B cell (primary cell): ENCODE measurements around the gene NBEA. TPM values are rescaled to one million over a fixed set of nuclear protein-coding genes. Genes with fewer than 3 reads are reported as not detected.

ENCODE experiments used
- ATAC-seq: fragments of 200-7000 bp; cut with Tn5 transposase; one replicate; pipeline ENCODE4 v1.10.0; 2021; ENCODE audit warnings: low read depth, mild to moderate bottlenecking, moderate number of reproducible peaks, moderate library complexity
- CTCF ChIA-PET: fragments of 350-600 bp; sonication (Branson Sonifier 250); formaldehyde crosslinking; loops from one replicate; lab custom pipeline; 2021; ENCODE audit warnings: antibody characterized with exemption, inconsistent platforms; lab: Charles Lee
- POLR2A ChIA-PET: fragments of 350-600 bp; sonication (Branson Sonifier 250); formaldehyde crosslinking; loops from one replicate; lab custom pipeline; 2021; ENCODE audit warnings: antibody characterized with exemption; lab: Charles Lee
- DNase-seq: peaks from one replicate; pipeline ENCODE4 v3.0.0; 2013
- H2AFZ ChIP-seq: 2 replicates; pipeline ENCODE4 v1.6.1; 2012; ENCODE audit warnings: mild to moderate bottlenecking, low read depth, low read length; ENCODE audit not compliant: insufficient read depth, poor library complexity, severe bottlenecking
- H3K27ac ChIP-seq, 2 donors: 1 replicate in 1 of 2; 2 replicates in 1 of 2; pipeline ENCODE4 v1.5.1; 2012 to 2013; ENCODE audit warnings: low read length in 2 of 2, mild to moderate bottlenecking in 2 of 2, moderate library complexity in 1 of 2
- H3K27me3 ChIP-seq, 4 experiments: fragments of 200-600 bp in 1 of 4; sonication (generic) in 1 of 4; replicated peaks in 1 of 4; 1 replicate in 2 of 4; 2 replicates in 2 of 4; pipeline versions ENCODE4 v1.6.1 to v1.7.0; 2013 to 2016; ENCODE audit warnings: low read length in 3 of 4, mild to moderate bottlenecking in 2 of 4, mixed read lengths in 1 of 4, moderate library complexity in 1 of 4; ENCODE audit not compliant: insufficient read depth in 4 of 4, control insufficient read depth in 3 of 4; ENCODE audit errors: control extremely low read depth in 1 of 4
- H3K36me3 ChIP-seq, 2 experiments: replicated peaks in 1 of 2; 1 replicate in 1 of 2; 2 replicates in 1 of 2; pipeline versions ENCODE4 v1.6.1 to v1.7.1; 2013; ENCODE audit warnings: low read length in 1 of 2; ENCODE audit not compliant: insufficient read depth in 2 of 2, control insufficient read depth in 1 of 2; ENCODE audit errors: control extremely low read depth in 1 of 2, extremely low read depth in 1 of 2
- H3K4me1 ChIP-seq, 2 donors: fragments of 200-600 bp in 1 of 2; sonication (generic) in 1 of 2; 1 replicate in 1 of 2; 2 replicates in 1 of 2; pipeline versions ENCODE4 v1.5.1 to v1.6.1; 2013 to 2017; ENCODE audit warnings: low read length in 2 of 2; ENCODE audit not compliant: control insufficient read depth in 2 of 2, insufficient read depth in 2 of 2
- H3K4me2 ChIP-seq: replicated peaks from 2 replicates; pipeline ENCODE3; 2012; ENCODE audit warnings: mild to moderate bottlenecking, low read depth, low read length; ENCODE audit not compliant: poor library complexity, severe bottlenecking
- H3K4me3 ChIP-seq, 5 experiments: fragments of 200-600 bp in 1 of 5; sonication (generic) in 1 of 5; 1 replicate in 3 of 5; 2 replicates in 2 of 5; pipeline versions ENCODE4 v1.5.1 to v1.7.0; 2011 to 2016; ENCODE audit warnings: low read length in 4 of 5, mild to moderate bottlenecking in 4 of 5, low read depth in 2 of 5, control low read depth in 1 of 5, moderate library complexity in 1 of 5; ENCODE audit not compliant: insufficient read depth in 1 of 5; ENCODE audit errors: control extremely low read depth in 1 of 5, extremely low read depth in 1 of 5
- H3K79me2 ChIP-seq: fragments of 200-600 bp; sonication (generic); one replicate; pipeline ENCODE4 v1.6.0; 2016; ENCODE audit warnings: low read length; ENCODE audit not compliant: control insufficient read depth, insufficient read depth
- H3K9ac ChIP-seq: fragments of 200-600 bp; sonication (generic); 2 replicates; pipeline ENCODE4 v1.6.1; 2017; ENCODE audit warnings: mild to moderate bottlenecking, low read length, moderate library complexity
- H3K9me3 ChIP-seq, 3 donors: one replicate each; pipeline versions ENCODE4 v1.6.1 to v1.7.1; 2013; ENCODE audit warnings: low read length in 2 of 3; ENCODE audit not compliant: control insufficient read depth in 2 of 3, insufficient read depth in 1 of 3; ENCODE audit errors: control extremely low read depth in 1 of 3
- H4K20me1 ChIP-seq: 2 replicates; pipeline ENCODE4 v1.6.0; 2012; ENCODE audit warnings: mild to moderate bottlenecking, low read length; ENCODE audit not compliant: insufficient read depth, control insufficient read depth, poor library complexity, severe bottlenecking
- H3K27ac Mint-ChIP-seq: one replicate; pipeline ENCODE4 v1.8.0; 2021; ENCODE audit warnings: mixed read lengths
- H3K27me3 Mint-ChIP-seq: one replicate; pipeline ENCODE4 v1.8.0; 2021; ENCODE audit warnings: mixed read lengths
- H3K4me1 Mint-ChIP-seq: one replicate; pipeline ENCODE4 v1.8.0; 2021; ENCODE audit warnings: mixed read lengths
- H3K4me3 Mint-ChIP-seq: one replicate; pipeline ENCODE4 v1.8.0; 2021; ENCODE audit warnings: mixed read lengths
- H3K9me3 Mint-ChIP-seq: one replicate; pipeline ENCODE4 v1.8.0; 2022; ENCODE audit warnings: mixed read lengths; ENCODE audit not compliant: insufficient read depth
- EZH2 ChIP-seq: IDR thresholded peaks from 2 replicates; pipeline ENCODE4 v1.6.1; 2012; ENCODE audit warnings: borderline replicate concordance, low read depth, mild to moderate bottlenecking, moderate library complexity, low read length; ENCODE audit not compliant: insufficient read depth, poor library complexity, severe bottlenecking
- WGBS: methylation state at CpG from one replicate; pipeline ENCODE4 v1.1.5; 2013; ENCODE audit warnings: missing lambda C conversion rate; ENCODE audit not compliant: insufficient coverage; 5-methylcytosine and 5-hydroxymethylcytosine counted together
- intact Hi-C: fragments of 100-400 bp; cut with micrococcal nuclease; formaldehyde crosslinking; loops from one replicate; pipeline ENCODE4 v1.10.0; 2022
- polyA plus RNA-seq: library from polyadenylated mRNA; depleted of rRNA; stranded (reverse); fragments of >200 nt; gene quantifications from 2 replicates; pipeline ENCODE4 v1.2.3, GENCODE V29; 2012
- total RNA-seq, 2 donors: library from RNA; stranded (reverse); fragments of 120-200 nt in 1 of 2; gene quantifications; 1 replicate in 1 of 2; 2 replicates in 1 of 2; pipeline versions ENCODE4 v1.2.3 to v1.2.4, GENCODE V29; 2013 to 2022
- TF ChIP-seq, protein P1 (sequence below): fragments of 200-600 bp; IDR thresholded peaks from one replicate; pipeline ENCODE4 v1.8.0; 2022; ENCODE audit warnings: antibody characterized with exemption, mild to moderate bottlenecking

The NBEA gene
- total and polyA plus RNA-seq, 2 donors (not counting 1 experiment from before 2014, with no cell fraction given) = 1.5 to 10.7 TPM

DNA sequence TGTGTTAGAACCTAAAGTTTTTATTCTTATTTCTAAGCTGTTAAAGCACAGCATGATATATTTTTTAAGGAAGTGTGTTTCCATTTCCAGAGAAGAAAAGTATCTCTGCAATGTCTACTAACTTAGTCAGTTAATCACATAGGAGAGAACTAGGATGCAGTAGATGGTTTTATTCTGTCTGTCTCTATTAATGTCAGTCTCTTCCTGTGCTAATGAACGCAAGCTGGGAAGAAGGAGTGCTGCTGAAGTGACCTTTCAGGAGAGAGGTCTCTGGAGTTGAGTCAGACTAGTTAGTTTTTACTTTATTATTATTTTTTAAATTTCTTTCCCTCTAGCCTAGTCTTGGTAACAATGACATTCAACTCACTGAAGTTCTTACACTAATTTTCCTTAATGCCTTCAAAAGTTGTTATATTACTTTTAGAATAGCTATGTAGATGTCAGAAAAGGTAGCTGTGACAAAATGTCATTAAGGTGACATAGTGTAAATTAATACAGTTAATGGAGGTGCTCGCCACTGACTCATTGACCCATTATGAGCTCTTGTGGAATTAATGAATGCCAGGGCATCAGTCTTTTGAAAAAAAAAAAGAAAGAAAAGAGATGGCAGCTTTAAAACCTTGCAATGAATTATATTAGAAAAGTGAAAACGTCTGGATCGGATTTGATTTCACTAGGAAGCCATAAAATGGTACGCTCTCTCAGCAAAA is 654.4 kb downstream of the NBEA start:
- Histone ChIP-seq H3K4me2 (no peak overlapping the region), H3K79me2 (no peaks in the 10 kb centered on the region), H3K27ac (no peak overlapping the region), H3K4me3 (no peak overlapping the region), H3K27me3 (no peaks in the 10 kb centered on the region), H3K4me1 (no peaks in the 10 kb centered on the region), H4K20me1 (no peaks in the 10 kb centered on the region), H2AFZ (no peak overlapping the region), H3K9ac (no peak overlapping the region), H3K36me3 (no peaks in the 10 kb centered on the region), H3K9me3 (no peaks in the 10 kb centered on the region)
- Mint-ChIP-seq H3K4me1 (no peaks in the 10 kb centered on the region), H3K9me3 (no peaks in the 10 kb centered on the region), H3K27ac (no peak overlapping the region), H3K4me3 (no peak overlapping the region), H3K27me3 (no peaks in the 10 kb centered on the region)
- ChIA-PET POLR2A (no interaction called here), CTCF (no interaction called here)
- TF ChIP-seq, protein P1, sequence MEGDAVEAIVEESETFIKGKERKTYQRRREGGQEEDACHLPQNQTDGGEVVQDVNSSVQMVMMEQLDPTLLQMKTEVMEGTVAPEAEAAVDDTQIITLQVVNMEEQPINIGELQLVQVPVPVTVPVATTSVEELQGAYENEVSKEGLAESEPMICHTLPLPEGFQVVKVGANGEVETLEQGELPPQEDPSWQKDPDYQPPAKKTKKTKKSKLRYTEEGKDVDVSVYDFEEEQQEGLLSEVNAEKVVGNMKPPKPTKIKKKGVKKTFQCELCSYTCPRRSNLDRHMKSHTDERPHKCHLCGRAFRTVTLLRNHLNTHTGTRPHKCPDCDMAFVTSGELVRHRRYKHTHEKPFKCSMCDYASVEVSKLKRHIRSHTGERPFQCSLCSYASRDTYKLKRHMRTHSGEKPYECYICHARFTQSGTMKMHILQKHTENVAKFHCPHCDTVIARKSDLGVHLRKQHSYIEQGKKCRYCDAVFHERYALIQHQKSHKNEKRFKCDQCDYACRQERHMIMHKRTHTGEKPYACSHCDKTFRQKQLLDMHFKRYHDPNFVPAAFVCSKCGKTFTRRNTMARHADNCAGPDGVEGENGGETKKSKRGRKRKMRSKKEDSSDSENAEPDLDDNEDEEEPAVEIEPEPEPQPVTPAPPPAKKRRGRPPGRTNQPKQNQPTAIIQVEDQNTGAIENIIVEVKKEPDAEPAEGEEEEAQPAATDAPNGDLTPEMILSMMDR = no peak
- TF ChIP-seq EZH2 = no peak
- intact Hi-C loops = no loop called here
- ATAC-seq (no peak), DNase-seq (no peak)
- WGBS = 100% methylated on average over 1 of the region's 5 CpGs

DNA sequence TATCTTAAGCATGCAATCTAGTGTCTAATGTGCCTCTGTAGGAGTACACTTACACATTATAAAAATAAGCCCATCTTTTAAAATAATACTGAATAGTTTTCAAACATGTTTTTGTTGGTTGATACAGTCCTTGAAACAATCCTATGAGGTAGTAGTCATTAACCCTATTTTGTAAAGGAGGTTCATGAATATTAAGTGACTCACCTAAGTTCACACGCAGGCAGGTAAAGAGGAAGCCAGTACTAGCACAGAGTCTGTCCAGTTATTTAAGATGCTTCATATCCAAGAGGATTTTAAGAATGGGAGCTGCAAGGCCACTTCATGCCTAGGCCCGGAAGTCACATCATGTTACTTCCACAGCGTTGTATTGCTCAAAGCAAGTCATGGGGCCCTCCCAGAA is 655.4 kb downstream of the NBEA start:
- Mint-ChIP-seq H3K27me3 (no peaks in the 10 kb centered on the region), H3K4me1 (no peaks in the 10 kb centered on the region), H3K4me3 (no peak overlapping the region), H3K27ac (no peak overlapping the region), H3K9me3 (no peaks in the 10 kb centered on the region)
- Histone ChIP-seq H3K36me3 (no peaks in the 10 kb centered on the region), H2AFZ (no peak overlapping the region), H3K4me3 (no peak overlapping the region), H3K27me3 (no peaks in the 10 kb centered on the region), H3K4me1 (no peaks in the 10 kb centered on the region), H3K4me2 (no peak overlapping the region), H3K9ac (no peak overlapping the region), H4K20me1 (no peaks in the 10 kb centered on the region), H3K79me2 (no peaks in the 10 kb centered on the region), H3K27ac (no peak overlapping the region), H3K9me3 (no peaks in the 10 kb centered on the region)
- ATAC-seq (no peak), DNase-seq (no peak)
- intact Hi-C loops = no loop called here
- WGBS = 100% methylated on average over 3 of the region's 3 CpGs
- no peak for TF ChIP-seq EZH2
- CTCF ChIA-PET = no interaction called here
- POLR2A ChIA-PET = no interaction called here
